ENCODE measurements around the gene NXPH2. TPM values are rescaled to one million over a fixed set of nuclear protein-coding genes. Genes with fewer than 3 reads are reported as not detected.
"Not testable (repeated sequence)": the region's sequence is repeated elsewhere in the genome, so short reads cannot be mapped to it uniquely, and the experiment has no call there.

The NXPH2 gene
- total and polyA plus RNA-seq, 5 donors = not detected

DNA sequence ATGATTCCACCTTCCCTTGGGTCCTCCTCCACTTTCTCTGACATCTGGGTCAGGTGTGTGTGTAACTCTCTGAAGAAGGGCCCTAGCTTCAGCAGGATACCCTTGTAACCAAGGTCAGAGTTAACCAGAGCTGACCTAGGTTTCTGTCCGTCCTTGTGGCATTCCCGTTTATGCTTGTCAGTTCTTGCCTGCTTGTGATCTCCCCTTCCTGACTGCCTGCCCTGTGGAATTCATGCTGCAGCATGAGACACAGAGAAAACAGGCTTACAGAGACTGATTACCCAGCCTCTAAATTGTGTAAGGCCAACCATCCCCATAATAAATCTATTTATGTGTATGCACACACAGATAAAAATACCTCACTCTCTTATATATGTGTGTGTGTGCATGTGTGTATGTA lies 22.8 kb downstream of the NXPH2 start:
- intact Hi-C loops (cut with DNase I) = no loop called here
- Histone ChIP-seq H3K4me3 (ENCODE audit: low read length) (no peak overlapping the region), H3K27me3 (ENCODE audit: control insufficient read depth, insufficient read depth) (no peaks in the 10 kb centered on the region), H3K4me1 (ENCODE audit: control insufficient read depth, insufficient read depth, low read length) (no peaks in the 10 kb centered on the region), H3K9me3 (ENCODE audit: control insufficient read depth, low read length) (no peaks in the 10 kb centered on the region), H3K27ac (ENCODE audit: low read length) (no peak overlapping the region)
- DNase-seq (no peak), ATAC-seq (no peak)
- 70% methylated on average over 2 of the region's 2 CpGs for WGBS

DNA sequence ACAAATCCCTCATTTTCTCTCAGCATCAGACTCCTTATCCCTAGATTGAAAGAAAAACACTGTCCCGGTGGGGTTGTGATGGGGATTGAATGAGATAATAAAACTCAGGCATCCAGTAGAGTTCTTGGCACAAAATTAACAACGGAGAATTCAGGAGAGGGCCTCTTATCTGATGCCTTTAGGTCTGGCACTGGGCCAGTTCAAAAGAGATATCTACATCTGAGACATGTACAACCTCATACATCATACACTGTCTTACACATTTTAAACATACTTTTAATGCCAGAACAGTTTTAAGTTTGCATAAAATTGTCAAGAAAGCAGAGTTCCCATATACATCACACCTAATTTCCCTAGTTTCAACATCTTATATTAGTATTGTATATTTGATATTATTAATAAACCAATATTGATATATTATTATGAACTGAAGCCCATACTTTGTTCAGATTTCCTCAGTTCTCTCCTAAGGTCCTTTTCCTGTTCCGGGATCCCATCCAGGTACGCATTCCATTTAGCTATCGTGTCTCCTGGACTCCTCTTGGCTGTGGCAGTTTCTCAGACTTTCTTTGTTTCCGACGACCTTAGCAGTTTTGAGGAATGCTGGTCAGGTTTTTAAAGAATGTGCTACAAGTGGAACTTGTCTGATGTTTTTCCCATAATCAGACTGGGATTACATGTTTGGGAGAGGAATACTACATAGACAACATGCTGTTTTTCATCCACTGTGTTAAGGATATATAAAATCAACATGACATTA lies 27.8 kb downstream of the NXPH2 start:
- 42% methylated on average over 7 of the region's 7 CpGs for WGBS
- no peak overlapping the region for H3K4me3 ChIP-seq (ENCODE audit: low read length)
- H3K27ac ChIP-seq (ENCODE audit: low read length) = no peak overlapping the region
- H3K4me1 ChIP-seq (ENCODE audit: control insufficient read depth, insufficient read depth, low read length) = no peaks in the 10 kb centered on the region
- DNase-seq (no peak), ATAC-seq (no peak)
- intact Hi-C loops (cut with DNase I) = no loop called here
- no peaks in the 10 kb centered on the region for H3K27me3 ChIP-seq (ENCODE audit: control insufficient read depth, insufficient read depth)
- H3K9me3 ChIP-seq (ENCODE audit: control insufficient read depth, low read length) = no peaks in the 10 kb centered on the region

DNA sequence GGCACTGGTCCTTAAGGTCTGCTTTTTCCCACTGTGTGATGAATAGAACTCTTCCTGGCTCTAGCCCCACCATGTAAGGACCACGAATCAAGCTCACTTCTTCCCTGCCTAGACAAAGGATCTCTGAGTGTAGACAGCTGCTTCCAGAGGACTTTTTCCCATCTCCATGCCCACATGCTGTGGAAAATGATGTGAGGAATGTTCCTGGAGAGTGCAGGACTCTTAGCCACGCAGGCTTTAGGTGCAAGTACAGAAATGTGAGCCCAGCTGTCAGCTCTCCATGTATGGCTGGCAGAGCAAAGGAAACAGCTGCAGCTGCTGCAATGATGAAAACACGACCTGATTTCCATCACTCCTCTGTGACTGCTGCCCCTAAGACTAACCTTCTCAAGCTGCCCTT lies 35.5 kb downstream of the NXPH2 start:
- Histone ChIP-seq H3K27ac (ENCODE audit: low read length) (no peak overlapping the region), H3K4me3 (ENCODE audit: low read length) (no peak overlapping the region), H3K27me3 (ENCODE audit: control insufficient read depth, insufficient read depth) (no peaks in the 10 kb centered on the region), H3K4me1 (ENCODE audit: control insufficient read depth, insufficient read depth, low read length) (no peaks in the 10 kb centered on the region), H3K9me3 (ENCODE audit: control insufficient read depth, low read length) (no peaks in the 10 kb centered on the region)
- intact Hi-C loops (cut with DNase I) = no loop called here
- ATAC-seq (no peak), DNase-seq (no peak)
- WGBS = 17% methylated on average over 3 of the region's 3 CpGs

DNA sequence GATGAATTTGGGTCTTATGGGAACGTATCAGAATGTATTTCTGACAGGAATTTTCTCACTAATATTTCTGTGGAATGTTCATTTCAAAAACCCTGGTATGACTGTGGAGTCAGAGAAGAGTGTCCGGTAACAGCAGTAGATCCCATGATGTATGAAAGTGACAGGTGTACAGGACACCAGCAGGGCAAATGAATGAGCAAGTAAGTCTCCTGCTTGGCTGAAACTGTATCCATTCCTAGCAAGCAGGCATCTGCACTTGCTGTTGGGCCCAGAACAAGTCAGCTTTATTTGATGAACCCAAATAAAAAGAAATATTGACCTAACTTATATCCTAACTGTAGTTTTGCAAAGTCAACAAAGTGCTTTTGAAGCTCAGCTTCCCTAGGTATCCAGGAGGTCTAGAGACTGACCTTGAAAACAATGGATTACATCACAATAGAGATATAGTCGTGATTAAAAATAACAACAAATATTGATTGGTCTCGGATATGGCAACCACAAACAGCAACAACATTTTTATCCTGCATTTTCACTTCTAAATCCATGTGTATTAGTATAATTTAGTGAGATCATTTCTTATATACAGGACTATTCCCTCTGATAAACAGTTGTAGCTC lies 37.6 kb downstream of the NXPH2 start:
- intact Hi-C loops (cut with DNase I) = no loop called here
- Histone ChIP-seq H3K27me3 (ENCODE audit: control insufficient read depth, insufficient read depth) (no peaks in the 10 kb centered on the region), H3K4me3 (ENCODE audit: low read length) (no peak overlapping the region), H3K9me3 (ENCODE audit: control insufficient read depth, low read length) (no peaks in the 10 kb centered on the region), H3K27ac (ENCODE audit: low read length) (no peak overlapping the region), H3K4me1 (ENCODE audit: control insufficient read depth, insufficient read depth, low read length) (no peaks in the 10 kb centered on the region)
- 83% methylated on average over 4 of the region's 4 CpGs for WGBS
- no peak for ATAC-seq
- no peak for DNase-seq

DNA sequence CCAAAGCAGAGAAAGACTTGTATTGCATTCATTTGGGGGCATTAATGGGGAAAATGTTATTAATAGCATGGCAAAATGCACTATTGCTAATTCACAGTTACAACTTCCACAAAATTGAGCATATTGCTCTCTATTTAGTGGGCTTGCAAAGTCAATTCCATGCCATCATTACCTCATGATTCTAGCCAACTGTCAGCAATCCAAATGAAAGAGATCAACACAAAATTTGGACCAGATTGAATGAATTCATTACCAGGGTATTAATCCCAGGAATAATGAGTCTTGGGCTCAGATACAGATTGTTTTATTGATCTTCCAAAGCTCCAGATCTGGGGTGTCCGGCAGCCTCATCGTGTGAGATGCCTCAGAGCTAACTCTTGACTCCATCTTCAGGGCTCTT lies 38.3 kb downstream of the NXPH2 start:
- H3K4me1 ChIP-seq (ENCODE audit: control insufficient read depth, insufficient read depth, low read length) = no peaks in the 10 kb centered on the region
- H3K27me3 ChIP-seq (ENCODE audit: control insufficient read depth, insufficient read depth) = no peaks in the 10 kb centered on the region
- no peak overlapping the region for H3K4me3 ChIP-seq (ENCODE audit: low read length)
- no peak for ATAC-seq
- H3K27ac ChIP-seq (ENCODE audit: low read length) = no peak overlapping the region
- intact Hi-C loops (cut with DNase I) = no loop called here
- H3K9me3 ChIP-seq (ENCODE audit: control insufficient read depth, low read length) = no peaks in the 10 kb centered on the region
- DNase-seq = no peak
- 89% methylated on average over 2 of the region's 2 CpGs for WGBS

DNA sequence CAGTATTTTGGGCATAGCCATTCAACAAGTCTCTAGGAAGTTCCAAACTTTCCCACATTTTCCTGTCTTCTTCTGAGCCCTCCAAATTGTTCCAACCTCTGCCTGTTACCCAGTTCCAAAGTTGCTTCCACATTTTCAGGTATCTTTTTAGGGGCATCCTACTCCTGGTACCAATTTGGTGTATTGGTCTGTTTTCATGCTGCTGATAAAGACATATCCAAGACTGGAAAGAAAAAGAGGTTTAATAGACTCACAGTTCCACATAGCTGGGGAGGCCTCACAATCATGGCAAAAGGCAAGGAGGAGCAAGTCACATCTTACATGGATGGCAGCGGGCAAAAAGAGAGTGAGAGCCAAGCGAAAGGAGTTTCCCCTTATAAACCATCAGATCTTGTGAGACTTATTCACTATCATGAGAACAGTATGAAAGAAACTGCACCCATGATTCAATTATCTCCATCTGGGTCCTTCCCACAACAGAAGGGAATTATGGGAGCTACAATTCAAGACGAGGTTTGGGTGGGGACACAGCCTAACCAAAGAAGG lies 43.1 kb downstream of the NXPH2 start:
- ATAC-seq; H3K9me3 ChIP-seq (ENCODE audit: control insufficient read depth, low read length); DNase-seq; H3K27me3 ChIP-seq (ENCODE audit: control insufficient read depth, insufficient read depth); intact Hi-C loops (cut with DNase I); H3K4me1 ChIP-seq (ENCODE audit: control insufficient read depth, insufficient read depth, low read length); H3K4me3 ChIP-seq (ENCODE audit: low read length); H3K27ac ChIP-seq (ENCODE audit: low read length): not testable (repeated sequence)
- 86% methylated on average over 3 of the region's 3 CpGs for WGBS

DNA sequence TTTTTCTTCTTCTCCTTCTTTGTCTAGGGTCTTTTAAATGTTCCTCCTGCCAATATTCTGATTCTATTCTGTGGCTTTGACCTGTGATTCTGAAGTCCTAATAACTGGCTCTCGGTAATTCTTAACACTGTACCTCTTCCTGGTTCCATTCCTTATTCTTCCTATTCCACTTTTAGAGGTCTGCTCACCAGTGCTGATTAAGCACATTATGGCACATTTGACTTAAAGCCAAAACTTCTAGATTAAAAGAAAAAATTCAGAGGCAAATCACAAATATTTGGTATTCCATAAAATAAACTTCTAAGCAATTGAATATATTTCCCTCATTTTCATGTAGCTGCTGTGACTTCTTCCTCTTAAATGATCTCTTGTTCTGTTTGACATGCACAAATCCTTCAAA lies 47.5 kb downstream of the NXPH2 start:
- ATAC-seq = no peak
- H3K4me3 ChIP-seq (ENCODE audit: low read length) = no peak overlapping the region
- no peaks in the 10 kb centered on the region for H3K9me3 ChIP-seq (ENCODE audit: control insufficient read depth, low read length)
- DNase-seq = no peak
- no peaks in the 10 kb centered on the region for H3K4me1 ChIP-seq (ENCODE audit: control insufficient read depth, insufficient read depth, low read length)
- 83% methylated on average over 1 of the region's 1 CpG for WGBS
- H3K27me3 ChIP-seq (ENCODE audit: control insufficient read depth, insufficient read depth) = no peaks in the 10 kb centered on the region
- intact Hi-C loops (cut with DNase I) = no loop called here
- H3K27ac ChIP-seq (ENCODE audit: low read length) = no peak overlapping the region

DNA sequence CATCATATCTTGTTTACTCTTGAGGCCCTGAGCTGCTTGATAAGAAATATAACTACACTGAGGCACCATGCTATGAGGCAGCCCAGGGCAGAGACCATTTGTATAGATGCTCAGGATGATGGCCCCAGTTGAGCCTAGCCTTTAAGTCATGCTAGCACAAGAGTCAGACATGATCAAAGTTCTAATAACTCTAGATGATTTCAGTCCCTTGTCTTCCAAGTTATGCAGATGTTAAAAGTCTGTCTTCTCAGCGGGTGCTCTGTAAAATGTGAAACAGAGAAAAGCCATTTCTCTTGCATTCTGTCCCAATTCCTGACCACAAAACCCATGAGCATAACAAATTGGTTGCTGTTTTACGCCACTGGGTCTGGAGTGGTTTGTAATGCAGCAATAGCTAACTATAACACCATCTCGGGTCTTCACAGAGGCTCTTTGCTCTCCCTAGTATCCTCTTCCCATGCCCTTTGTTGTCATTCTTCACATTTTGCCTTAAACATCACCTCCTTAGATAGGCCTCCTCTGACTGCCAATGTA lies 49.6 kb downstream of the NXPH2 start:
- 78% methylated on average over 3 of the region's 3 CpGs for WGBS
- ATAC-seq (no peak), DNase-seq (no peak)
- H3K27ac ChIP-seq (ENCODE audit: low read length) = no peak overlapping the region
- H3K4me3 ChIP-seq (ENCODE audit: low read length) = no peak overlapping the region
- H3K4me1 ChIP-seq (ENCODE audit: control insufficient read depth, insufficient read depth, low read length) = no peaks in the 10 kb centered on the region
- no peaks in the 10 kb centered on the region for H3K27me3 ChIP-seq (ENCODE audit: control insufficient read depth, insufficient read depth)
- intact Hi-C loops (cut with DNase I) = no loop called here
- H3K9me3 ChIP-seq (ENCODE audit: control insufficient read depth, low read length) = no peaks in the 10 kb centered on the region

DNA sequence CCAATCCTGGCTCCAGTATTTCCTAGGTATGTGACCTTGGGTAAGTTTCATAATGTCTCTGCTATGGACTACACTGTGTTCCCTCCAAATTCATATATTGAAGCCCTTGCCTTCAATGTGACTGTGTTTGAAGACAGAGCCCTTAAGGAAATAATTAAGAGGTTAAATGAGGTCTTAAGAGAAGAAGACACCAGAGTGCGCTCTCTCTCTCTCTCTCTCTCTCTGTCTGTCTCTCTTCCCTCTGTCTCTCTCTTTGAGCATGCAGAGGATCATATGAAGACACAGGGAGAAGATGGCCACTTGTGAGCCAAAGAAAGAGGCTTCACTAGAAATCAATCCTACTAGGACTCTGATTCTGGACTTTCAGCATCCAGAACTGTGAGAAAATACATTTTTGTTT lies 52.2 kb downstream of the NXPH2 start:
- 88% methylated on average over 1 of the region's 1 CpG for WGBS
- intact Hi-C loops (cut with DNase I) = no loop called here

DNA sequence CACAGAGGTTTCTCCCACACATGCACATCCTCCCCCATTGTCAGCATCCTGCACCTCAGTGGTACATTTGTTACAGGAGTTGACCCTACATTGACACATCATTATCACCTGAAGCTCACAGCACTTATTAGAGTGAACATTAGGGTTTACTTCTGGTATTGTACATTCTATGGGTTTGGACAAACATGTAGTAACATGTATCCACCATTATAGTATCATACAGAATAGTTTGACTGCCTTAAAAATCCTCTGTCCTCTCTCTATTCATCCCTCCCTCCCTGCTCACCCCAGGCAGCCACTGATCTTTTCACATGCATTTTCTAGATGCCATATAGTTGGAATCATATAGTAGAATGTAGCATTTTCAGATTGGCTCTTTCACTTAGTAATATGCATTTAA lies 53.5 kb downstream of the NXPH2 start:
- DNase-seq (no peak), ATAC-seq (no peak)
- intact Hi-C loops (cut with DNase I) = no loop called here
- Histone ChIP-seq H3K4me3 (ENCODE audit: low read length) (no peak overlapping the region), H3K27me3 (ENCODE audit: control insufficient read depth, insufficient read depth) (no peaks in the 10 kb centered on the region), H3K4me1 (ENCODE audit: control insufficient read depth, insufficient read depth, low read length) (no peaks in the 10 kb centered on the region), H3K9me3 (ENCODE audit: control insufficient read depth, low read length) (no peaks in the 10 kb centered on the region), H3K27ac (ENCODE audit: low read length) (no peak overlapping the region)

More for the DNA sequence above, 52.2 kb downstream of the NXPH2 start:
- Histone ChIP-seq H3K27me3 (ENCODE audit: control insufficient read depth, insufficient read depth) (no peaks in the 10 kb centered on the region), H3K9me3 (ENCODE audit: control insufficient read depth, low read length) (no peaks in the 10 kb centered on the region), H3K4me1 (ENCODE audit: control insufficient read depth, insufficient read depth, low read length) (no peaks in the 10 kb centered on the region), H3K27ac (ENCODE audit: low read length) (no peak overlapping the region), H3K4me3 (ENCODE audit: low read length) (no peak overlapping the region)
- DNase-seq = no peak
- no peak for ATAC-seq

DNA sequence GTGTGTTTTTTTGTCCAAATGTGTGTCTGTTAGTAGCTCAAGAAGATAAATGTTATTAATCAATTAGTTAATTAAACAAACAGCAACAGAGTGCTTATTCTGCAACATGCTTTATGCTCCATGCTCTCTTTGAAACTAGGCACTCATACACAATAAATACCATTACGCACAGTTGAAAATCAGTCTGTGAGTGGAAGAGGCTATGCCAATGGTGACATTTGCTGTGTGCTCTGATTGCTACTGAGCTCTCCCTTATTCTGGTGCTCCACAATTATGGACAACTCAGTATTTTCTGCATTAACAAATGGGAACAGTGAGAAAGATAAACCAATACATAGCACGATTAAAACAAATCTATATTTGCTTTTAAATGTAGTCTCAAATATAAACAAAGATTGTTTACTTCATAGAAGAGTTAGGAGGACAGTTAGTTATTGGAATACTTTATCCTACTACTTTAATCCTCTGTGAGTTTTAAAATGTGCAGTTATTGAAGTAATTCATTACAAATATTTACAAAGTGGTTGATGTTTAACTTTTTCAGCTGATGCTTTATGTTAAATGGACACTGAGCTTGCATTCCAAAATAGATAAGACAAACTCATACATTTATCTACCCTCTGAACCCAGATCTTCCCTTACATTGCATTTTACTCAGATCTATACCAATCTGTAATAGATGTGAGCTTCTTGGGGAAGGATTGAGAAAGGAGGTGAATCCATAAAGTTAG lies 55.3 kb downstream of the NXPH2 start:
- no peaks in the 10 kb centered on the region for H3K27me3 ChIP-seq (ENCODE audit: control insufficient read depth, insufficient read depth)
- WGBS = 84% methylated on average over 2 of the region's 2 CpGs
- H3K4me1 ChIP-seq (ENCODE audit: control insufficient read depth, insufficient read depth, low read length) = no peaks in the 10 kb centered on the region
- DNase-seq (no peak), ATAC-seq (no peak)
- intact Hi-C loops (cut with DNase I) = no loop called here
- no peaks in the 10 kb centered on the region for H3K9me3 ChIP-seq (ENCODE audit: control insufficient read depth, low read length)
- no peak overlapping the region for H3K27ac ChIP-seq (ENCODE audit: low read length)
- H3K4me3 ChIP-seq (ENCODE audit: low read length) = no peak overlapping the region

Data from right cardiac atrium (tissue), 5 donors.